GM12872 (cell line): ENCODE measurements around the gene MLPH.

ENCODE experiments used
- TF ChIP-seq, protein P1 (sequence below): IDR thresholded peaks from 3 replicates; pipeline ENCODE4 v1.5.1; 2011; ENCODE audit warnings: low read depth, mild to moderate bottlenecking, low read length, moderate library complexity; ENCODE audit not compliant: insufficient read depth

MLPH gene

DNA sequence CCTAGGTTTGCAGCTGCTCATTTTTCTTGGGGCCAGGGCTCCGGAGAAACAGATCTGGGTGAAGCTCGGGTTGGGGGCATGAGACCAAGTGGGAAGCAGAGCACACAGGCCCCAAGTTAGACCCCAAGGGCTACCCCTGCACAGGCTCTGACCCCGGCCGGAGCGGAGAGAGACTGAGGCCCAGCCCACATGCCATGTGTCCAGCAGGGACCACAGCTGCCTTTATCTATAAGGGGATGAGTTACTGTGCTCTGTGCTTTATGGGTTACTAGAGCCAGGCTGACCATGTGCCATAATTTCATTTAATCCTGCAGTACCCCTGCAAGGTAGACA is 49.0 kb downstream of the MLPH start:
- TF ChIP-seq, protein P1, sequence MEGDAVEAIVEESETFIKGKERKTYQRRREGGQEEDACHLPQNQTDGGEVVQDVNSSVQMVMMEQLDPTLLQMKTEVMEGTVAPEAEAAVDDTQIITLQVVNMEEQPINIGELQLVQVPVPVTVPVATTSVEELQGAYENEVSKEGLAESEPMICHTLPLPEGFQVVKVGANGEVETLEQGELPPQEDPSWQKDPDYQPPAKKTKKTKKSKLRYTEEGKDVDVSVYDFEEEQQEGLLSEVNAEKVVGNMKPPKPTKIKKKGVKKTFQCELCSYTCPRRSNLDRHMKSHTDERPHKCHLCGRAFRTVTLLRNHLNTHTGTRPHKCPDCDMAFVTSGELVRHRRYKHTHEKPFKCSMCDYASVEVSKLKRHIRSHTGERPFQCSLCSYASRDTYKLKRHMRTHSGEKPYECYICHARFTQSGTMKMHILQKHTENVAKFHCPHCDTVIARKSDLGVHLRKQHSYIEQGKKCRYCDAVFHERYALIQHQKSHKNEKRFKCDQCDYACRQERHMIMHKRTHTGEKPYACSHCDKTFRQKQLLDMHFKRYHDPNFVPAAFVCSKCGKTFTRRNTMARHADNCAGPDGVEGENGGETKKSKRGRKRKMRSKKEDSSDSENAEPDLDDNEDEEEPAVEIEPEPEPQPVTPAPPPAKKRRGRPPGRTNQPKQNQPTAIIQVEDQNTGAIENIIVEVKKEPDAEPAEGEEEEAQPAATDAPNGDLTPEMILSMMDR: no peak

- TF ChIP-seq, protein P1: no peak
These were observed 49.6 kb downstream of the MLPH start for GRCh38 chr2:237536617-237537016.

DNA sequence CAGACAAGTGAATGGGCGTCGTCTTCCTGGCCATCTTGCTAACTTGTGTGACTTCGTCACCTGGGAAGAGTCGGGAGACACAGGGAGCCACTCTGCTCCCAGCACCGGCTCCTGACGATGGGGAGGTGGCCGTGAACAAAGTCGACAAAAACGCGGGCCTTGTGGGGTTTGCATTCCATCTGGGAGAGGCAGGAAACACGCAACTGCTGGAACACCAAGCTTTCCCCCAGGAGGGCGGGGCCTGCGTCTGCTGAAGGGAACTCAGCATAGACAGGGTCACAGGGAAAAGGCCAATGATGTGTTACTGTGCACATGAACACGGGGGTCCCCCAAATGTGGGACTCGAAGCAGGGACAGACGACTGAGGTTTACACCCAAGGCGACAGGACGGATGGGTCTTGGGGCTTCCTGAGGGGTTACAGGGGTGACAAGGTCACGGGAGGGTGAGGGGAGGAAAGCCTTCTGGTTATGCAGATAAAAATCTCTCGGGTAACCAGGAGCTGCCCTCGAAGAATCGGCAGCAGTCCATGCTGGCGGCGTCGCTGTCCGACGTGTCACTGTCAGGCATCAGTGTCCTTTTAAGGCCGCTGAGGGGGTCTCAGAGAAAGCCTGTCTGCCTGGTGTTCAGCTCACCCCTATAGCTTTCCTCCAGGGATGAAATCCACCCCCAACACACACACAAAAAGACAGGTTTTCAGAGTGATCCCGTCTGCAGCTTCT is 51.1 kb downstream of the MLPH start:
- TF ChIP-seq, protein P1: no peak

DNA sequence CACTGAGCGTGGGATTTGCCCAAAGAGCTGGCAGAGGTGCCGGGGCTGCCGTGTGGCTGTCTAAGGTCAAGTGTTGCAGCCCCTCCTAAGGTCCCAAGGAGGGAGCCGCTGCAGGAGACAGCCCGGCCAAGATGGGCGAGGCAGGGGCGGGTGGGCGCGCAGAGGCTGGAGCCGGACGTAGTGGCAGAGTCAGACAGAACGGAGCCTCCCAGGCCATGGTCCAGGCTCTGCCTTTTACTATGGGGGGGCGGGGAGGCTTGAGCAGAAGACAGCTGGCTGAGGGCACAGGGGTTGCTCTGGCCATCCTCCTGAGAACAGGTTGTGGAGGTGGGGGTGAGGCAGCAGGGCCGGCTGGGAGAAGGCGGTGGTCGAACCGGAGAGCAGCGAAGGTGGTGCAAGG is 51.9 kb downstream of the MLPH start:
- TF ChIP-seq, protein P1: no peak

DNA sequence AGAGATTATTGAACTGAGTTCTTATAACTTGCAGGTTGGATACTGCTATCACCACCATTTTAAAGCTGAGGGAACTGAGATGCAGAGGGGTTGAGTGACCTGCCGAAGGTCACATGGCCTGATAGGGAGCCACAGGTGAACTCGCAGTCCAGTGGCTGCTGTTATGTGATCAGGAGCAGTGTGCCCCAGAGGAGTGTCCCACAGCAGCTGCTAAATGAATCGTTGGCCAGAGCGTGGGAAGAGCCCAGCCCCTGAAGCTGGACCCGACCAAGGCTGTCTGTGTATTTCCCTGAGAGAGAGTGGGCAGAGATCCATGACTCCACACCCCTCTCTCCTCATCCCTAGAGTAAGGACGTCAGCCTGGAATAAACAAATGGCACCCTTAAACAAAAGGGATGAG is 52.6 kb downstream of the MLPH start:
- TF ChIP-seq, protein P1: no peak

DNA sequence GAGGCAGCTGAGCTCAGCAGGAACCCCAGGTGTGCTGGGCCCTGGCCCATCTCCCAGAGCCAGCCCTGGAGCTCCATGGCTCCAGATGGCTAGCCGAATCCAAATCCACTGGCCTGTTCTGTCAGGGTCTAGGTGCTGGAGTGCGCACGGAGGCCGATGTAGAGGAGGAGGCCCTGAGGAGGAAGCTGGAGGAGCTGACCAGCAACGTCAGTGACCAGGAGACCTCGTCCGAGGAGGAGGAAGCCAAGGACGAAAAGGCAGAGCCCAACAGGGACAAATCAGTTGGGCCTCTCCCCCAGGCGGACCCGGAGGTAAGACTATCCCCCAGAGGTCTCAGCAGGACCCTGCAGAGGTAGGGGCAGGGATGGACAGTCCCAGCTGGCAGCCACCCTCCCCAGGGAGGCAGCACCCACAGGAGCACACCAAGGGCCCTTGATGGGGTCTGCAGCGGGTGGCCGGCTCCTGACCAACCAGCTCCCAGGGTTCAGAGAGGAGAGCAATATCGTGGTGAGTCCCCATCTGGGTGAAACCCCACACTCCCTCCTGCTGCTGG is 53.2 kb downstream of the MLPH start:
- TF ChIP-seq, protein P1: no peak

DNA sequence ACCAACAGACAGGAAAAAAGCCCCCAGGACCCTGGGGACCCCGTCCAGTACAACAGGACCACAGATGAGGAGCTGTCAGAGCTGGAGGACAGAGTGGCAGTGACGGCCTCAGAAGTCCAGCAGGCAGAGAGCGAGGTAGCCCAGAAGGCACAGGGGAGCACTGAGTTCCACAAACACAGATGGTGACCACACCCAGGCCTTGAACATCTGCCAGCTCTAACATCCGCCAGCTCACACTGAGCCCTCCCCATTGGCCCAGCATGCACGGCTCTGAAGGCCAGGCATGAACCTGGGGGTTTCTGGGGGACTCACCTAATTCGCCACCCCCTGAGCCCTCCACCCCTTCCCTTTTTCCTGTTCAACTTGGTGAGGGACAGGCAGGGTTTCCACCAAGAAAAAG is 53.8 kb downstream of the MLPH start:
- TF ChIP-seq, protein P1: no peak

- TF ChIP-seq, protein P1: no peak
These were observed 54.2 kb downstream of the MLPH start for GRCh38 chr2:237541243-237541642.
